ENCODE results near the gene TTN.

The TTN gene

DNA sequence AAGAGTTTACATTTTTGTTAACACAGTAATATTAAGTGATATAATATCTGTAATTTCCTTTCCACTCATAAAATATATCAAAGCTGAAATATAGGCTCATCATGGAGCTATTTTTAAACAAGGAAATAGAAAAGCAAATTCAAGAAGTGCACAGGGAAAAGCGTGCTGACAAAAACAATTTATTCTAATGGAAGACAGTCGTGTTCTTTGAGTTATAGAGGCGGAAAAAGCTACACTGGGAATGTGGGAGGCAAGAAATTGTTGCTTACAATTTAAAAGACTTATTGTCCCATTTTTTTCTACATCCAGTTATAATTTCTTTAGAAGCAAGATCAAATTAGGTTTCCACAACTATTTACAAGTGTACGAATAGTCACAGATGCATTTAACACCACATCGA lies 3.2 kb upstream of the TTN start:
- no peak for DNase-seq

DNA sequence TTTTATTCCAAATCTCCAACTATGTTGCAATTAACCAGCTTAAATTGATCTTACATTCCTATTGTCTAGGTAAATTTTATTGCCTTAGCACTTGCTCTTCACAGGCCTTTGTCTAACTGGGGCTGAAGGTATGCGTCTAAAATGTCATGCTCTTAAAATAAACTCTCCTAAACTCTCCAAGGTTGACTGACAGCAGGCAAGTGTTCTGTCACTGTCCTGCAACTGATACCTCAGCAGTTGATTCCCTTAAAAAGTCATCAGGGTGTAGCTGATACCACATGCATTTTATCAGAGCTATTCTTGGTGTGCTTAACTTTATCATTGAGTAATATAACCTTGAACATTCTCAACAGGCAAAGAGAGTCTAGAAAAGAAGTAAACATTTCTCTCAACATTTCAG lies 680 bp downstream of the TTN start:
- no peak for DNase-seq

DNA sequence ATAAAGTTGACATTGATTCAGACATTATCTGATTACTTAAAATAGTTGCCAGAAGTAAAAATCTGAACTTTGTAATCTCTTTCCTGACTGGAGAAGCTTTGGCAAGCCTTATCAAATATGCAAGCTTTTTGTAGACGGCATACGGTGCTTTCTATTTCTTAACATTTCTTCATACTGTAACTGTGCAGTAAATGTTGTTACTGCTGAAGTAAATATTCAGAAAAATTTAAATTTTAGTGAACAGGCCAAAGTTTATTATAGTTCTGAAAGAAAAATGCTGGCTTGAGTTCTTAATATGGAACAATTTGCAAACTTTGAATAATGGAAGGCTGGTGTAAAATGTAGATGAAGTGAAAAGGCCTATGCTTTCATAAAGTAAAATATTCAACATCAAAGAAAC lies 1.8 kb downstream of the TTN start:
- no peak for DNase-seq

DNA sequence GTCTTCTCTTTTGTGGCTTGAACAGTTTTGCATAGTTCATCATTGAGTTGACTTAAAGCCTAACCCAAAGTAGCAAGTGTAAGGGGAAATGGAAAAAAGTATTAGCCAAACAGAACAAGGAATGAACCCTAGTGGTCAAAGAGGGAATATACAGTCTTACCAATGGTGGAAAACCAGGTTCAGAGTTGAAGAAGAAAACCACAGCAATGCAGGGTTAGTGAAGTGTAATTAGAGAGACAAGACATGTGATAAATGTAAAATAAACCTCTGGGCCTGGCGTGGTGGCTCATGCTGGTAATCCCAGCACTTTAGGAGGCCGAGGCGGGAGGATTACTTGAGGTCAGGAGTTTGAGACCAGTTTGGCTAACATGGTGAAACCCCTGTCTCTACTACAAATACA lies 2.4 kb downstream of the TTN start:
- no peak for DNase-seq

DNA sequence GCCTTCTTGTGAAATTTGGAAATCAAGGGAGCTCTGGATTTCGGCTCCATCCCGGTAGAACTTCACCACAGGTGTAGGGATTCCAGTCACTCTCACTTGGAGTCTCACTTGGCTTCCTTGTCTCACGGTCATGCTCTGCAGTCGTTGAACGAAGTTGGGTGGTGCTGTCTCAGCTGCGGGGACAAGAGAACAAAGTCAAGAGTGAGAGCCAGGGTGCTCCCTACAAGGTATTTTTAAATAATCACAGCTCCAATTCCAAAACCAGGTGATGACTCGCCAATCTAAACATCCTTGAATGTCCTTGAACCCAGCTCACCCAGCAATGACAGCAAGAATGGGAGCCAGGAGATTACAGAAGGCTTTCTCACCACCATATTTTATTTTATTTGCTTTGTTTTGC lies 6.7 kb downstream of the TTN start:
- no peak for DNase-seq

DNA sequence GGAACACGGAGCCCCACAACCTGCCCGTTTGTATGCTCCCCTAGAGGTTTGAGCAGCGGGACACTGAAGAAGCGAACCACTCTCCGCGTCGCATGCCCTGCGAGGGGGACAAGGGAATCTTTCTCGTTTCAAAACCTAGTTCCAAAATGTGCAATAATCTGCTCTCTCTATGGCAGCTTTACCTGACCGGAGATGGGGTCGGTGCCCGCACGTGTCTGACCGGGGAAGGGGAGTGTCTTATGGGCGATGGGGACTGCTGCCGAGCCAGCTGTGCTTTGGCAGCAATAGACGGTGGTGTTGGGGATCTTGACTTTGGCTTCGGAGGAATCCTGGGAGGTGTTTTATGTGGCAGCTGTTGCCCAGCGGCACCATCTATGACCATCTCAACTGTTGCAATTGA lies 7.9 kb downstream of the TTN start:
- DNase-seq = no peak

DNA sequence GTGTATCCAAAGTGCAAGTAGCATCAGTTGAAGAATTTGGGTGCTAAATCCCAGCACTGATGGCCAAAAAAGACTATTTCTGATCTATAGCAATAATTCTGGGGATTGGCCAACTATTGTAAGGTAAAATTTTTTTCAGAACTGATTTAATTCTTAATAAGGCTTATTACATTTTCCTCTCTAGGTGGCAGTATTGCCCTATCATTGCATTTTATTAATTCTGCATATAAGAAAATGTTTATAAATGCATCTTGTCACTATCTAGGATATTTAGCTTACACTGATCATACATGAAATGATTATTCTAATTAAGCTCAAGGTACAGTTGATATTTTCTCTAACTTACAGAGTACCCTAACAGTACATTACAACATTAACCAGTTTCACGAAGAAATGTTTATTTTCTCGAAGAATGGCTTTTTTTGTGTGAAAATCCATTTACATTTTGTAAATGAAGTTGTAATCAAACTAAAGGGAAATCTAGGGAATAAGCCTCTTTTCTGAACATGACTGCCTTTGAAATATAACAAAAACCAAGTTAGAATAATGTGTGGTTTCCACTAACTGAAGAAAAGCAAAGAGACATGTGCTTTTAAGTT lies 11.0 kb downstream of the TTN start:
- peak; percentile 31 for DNase-seq

DNA sequence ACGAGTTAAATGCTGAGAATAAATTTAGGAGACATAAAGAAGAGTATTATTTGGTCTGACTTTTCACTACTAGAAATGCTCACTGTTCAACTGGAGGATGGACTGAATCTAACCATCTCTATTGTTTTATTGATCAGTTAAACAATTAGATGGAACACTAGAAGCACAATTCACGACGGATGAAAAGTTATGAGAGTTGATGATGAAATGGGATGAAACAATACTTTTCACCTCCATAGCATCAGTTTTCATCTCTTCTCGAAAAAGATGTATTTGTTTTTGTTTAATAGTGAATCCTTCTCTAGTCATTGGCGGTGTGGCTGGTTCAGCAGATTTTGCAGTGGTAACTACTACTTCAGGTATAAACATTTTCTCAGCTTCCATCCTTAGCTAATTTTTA lies 19.3 kb downstream of the TTN start:
- no peak for DNase-seq

DNA sequence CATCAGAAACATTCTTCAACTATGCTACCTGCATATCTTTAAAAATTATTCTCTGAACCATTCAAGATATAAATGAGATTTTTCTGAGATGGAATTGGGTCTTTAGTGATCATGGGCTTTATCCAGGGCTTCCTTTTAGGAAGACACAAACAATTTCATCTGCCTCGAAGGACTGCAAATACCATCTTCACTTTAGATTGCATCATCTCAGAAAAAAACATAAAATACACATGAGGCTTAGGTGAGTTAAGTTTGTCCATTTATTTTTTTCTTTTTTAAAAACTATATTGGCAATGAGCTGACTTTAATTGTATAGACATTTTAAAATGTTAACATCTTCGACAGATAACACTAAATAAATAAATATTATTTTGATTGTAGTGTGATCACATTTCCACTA lies 20.1 kb downstream of the TTN start:
- no peak for DNase-seq

DNA sequence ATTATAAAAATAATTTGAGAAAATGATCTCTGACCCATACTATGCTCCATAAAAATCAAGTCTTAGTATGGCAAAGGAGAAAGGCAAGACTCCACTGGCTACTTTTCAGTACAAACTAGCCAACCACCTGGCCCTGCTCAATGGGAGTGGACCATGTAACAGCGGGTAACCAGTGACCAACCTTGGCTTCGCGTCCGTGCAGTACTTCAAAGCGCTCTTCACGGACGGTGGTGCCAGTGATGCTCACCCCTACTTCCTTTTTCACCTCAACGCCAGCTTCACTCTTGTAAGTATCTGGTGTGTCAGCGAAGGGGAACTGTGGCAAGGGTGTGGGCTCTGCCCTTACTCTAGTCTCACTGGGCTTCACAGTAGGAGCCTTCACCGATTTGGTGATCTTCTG lies 23.3 kb downstream of the TTN start:
- DNase-seq = no peak

DNA sequence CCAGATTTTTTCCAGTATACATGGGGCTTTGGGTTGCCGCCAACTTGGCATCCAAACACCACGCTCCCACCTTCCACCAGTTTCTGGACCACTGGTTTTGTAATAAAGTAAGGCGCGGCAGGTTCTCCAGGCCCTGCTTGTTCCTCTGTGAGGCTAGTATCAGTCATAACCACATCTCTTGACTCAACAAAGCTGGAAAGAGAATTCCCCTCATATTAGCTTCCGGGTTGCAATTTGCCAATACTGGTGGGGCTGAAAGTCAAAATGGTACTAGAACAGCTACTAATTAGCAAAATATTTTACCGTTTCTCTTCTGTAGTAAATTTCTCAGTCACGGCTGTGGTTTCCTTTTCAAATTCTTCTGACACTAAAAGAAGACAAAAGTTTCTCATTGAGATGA lies 25.0 kb downstream of the TTN start:
- DNase-seq = no peak

DNA sequence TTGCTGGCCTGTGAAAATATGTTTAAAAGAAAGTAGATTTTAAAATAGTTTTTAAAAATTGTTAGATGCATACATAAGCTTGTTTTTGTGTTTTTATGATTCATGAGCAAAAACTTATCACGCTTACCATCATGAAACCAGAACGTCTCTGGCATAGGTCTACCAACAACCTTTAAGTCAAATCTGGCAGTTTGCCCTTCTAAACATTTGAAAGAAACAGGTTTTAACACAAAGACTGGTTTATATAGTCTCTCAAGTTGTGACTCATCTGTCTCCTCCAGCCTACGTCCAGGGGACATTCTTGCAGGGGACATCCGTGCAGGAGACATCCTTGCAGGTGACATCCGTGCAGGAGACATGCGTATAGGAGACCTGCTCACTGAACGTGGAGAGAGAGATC lies 29.6 kb downstream of the TTN start:
- DNase-seq = no peak

DNA sequence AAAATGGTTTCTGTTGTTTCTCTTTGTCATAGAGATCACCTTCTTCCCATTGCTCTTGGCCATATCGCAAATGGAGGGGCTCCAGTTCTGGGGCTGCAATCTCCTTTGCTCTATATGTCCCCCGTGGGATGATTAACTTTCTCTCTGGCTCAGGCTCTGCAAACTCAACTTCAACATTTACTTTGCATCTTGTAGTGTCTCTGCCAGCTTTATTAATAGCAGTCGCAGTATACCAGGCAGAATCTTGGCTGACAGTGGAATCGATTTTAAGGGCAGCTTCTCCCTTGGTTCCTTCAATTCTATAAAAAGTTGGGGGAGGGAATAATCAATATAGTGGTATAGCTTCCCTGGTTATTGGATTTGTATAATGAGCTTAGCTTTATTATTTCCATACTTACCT lies 30.5 kb downstream of the TTN start:
- no peak for DNase-seq

DNA sequence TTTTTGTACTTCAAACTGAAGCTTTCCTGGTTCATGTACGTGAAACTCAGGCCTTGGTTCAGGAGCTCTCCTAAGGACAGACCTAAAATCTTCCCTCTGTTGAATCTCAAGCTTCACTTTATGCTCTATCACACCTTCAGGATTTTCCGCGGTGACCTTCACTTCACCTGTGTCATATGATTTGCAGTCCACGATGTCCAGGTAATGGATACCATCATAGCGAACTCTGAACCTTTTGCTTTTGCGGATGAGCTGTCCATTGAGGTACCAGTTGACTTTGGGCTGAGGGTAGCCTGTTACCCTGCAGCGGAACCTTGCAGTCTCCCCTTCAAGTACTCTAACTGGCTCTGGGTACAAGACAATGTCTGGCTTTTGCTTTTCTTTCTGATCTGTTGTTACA lies 31.2 kb downstream of the TTN start:
- DNase-seq = no peak

DNA sequence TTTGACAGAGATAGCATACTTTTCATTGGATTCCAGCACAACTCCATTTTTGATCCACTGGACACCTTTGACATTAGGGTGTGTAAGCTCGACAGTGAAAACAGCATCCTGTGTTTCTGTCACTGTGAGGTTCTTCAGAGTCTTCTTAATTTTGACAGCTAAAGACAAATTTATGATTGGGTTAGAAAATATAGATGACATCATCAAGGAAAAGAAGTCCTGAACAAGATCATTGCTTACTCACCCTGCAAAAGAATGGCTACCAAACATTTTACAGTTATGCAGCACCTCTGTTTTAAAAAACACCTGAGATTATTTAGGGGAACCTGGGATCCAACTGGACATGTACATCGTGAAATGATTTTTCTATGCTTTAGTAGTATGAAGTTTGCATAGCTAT lies 36.7 kb downstream of the TTN start:
- no peak for DNase-seq

DNA sequence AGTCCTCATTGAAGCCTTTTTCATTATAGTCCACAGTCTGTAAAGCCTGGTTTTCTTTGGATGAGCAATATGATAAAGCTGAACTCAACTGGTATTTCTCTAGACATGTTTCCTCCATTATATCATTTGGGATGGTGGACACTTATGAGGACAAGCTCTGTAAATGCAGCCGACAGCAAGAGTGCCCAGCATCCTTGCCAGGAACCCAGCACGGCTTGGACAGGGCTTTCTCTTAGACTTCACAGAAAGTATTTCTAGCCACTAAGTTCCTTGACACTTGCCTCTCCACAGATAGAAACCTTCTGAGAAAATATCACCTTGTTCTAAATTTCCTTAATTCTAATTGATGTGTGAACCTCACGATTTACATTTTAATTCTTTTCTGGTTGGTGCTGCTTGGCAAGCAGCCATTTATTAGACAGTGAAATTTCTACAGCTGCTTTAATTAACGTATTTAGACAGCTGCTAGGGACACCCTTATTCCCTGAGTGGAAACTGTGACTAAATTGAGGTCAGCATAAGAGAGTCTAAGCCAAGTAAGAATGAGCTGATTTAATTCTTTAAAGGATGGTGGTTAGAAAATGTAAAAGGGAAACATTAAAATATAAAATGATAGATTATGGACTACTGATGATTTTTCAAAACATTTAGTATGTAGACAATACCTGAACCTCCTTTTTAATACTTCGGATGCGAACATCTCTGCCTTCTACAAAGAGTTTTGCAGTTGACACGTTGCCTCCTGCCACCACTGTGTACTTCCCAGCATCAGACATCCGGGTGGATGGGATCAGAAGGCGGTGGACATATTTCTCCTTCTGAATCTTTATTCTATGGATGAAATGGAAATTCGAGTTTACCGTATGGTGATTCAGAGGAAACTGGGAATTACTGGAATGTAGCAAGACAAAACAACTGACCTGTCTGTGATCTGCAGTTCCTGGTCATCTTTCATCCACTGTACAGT lies 39.8 kb downstream of the TTN start:
- DNase-seq = peak; percentile 65

DNA sequence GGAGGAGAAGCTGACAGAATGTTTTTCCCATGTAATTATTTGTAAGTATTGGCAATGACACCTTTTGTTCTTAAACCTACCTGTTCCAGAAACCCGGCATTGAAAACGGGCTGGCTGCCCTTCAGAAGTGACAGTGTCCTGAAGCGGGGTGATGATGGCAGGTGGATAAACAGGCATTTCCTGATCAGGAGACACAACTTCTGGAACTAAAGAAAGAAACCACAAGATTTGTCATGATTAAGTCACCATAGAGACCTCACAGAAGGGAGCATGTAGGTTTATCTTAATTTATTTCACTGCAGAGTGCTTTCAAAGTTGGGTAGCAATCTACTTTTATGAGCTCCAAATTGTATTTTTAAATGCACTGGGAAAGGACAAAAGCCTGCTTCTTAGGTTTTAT lies 43.1 kb downstream of the TTN start:
- DNase-seq = no peak

DNA sequence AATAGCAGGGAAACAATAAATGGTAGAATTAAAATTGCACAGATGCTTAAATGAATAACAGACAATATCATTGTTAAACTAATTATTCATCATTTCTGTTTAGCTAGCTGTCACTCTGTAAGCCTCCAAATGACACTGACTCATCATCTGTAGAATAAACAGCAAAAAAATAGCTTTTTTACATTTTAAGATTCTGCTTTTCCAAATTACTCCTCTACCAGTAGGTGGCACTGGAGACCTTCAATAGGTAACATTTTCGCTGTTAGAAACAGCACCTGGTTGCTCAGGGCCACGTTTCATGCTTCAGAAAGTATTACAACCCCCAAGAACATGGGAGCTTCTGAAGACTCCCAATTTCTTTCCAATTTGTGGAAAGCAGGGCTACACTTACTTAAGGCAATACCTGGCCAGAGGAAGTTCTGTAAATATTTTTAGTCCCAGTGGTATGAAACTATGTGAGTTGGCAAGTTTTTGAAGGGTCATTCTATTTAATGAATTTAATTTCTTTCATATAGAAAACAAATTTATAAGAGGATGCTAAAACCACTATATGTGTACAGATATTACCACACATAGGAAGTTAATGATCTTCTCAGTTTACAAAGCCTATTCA lies 45.4 kb downstream of the TTN start:
- peak; percentile 57 for DNase-seq

DNA sequence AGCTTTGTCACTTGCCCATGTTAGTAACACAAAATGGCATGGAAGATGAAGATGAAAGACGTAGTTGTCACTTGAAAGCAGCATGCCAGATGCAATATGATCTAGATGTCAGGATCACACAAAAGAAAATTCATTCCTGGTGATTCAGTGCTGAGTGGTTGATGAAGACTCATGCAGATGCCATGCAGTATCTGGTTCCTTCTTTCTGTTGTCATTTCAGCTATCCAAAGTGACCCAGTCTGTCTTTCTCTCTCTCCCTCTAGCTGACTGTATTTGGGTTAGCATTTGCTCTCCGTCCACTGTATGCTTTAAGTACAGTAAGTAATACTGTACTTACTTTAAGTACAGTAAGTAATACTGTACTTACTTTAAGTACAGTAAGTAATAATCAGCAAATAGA lies 50.4 kb downstream of the TTN start:
- DNase-seq = no peak

DNA sequence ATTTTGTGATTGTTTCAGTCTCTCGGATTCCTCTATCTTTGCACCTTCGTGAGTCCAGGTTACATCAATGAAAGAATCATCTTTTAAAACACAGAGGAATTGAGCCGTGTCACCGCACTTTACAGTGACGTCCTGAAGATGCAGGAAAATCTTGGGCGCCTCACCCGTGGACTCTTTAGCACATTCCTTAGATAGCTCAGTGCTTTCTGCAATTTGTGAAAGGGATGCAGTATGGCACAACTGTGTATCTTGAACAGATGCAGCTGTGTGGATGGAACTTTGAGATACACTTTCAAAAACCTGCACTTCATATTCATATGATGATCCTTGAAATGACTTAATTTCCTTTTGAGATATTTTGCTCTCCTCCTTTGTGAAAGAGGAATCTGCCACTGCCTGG lies 50.9 kb downstream of the TTN start:
- no peak for DNase-seq

DNA sequence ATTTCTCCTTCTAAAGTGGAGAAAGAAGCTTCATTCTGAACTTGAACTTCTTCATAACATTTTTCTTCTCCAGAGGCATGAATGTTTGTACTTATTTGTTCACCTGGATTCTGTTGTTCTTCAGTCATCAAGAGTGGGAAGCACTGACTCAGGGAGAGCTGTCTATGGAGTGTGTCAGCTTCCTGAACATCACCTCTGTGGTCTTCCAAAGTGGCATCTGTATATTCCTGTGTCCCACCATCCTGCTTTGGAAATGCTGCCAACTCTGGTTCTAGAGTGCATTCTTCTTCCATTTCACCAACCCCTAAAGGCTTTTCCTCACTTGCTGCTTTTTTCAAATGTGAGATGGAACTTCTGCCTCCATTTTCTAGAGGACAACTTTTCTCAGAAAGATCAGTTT lies 59.5 kb downstream of the TTN start:
- DNase-seq = no peak

DNA sequence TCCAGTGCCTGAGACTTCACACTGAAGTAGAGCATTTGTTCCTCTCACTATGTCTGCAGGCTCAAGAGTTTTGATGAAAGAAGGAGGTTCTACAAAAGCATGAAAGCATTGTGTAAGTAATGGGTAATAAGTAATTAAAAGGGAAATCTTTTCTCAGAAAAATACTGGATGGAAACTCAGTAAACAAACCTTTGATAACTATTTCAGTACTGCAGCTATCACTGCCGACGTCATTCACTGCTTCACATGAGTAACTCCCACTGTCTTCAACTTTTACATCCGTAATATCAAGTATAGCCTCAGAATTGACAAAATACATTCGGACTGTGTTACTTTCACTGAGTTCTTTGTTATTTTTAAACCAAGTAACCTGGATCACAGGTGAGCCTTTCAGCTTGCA lies 72.7 kb downstream of the TTN start:
- DNase-seq = no peak

DNA sequence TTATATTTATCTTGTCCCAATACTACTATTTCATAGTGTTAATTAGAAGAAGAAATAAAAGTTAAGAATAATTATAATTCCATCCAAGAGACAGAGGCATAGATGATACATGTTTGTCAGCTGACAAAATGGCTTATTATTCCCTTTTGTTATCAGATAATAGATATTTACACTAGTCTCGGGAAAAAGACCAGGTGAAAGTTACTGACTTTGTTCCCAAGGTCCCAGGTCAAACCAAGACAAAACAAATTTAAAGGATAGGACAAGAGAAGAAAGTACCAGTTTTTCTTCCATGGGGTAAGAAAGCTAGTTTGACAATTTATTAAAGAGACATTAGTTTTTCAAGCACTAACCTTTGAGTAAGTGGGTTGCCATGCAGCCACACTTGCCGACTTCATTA lies 73.2 kb downstream of the TTN start:
- no peak for DNase-seq

DNA sequence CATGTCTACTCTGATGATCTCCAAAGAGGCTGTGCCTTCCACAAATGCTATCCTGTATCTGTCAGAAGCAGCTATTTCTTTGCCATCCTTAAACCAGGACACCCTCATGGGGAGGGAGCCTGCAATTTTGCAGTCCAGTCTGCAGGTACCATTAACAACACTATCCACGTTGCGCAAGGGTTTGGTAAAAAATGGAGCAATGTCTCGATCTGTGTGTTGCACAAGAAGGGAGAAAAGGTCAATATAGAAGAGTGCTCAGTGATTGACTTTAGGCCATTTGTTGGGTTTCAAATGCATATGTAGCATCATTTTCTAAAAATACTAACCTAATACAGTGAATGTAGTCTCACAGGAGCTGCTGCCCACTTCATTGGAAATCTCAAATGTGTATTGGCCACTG lies 74.3 kb downstream of the TTN start:
- DNase-seq = no peak

Data from NCI-H1436 (cell line).